ENCODE measurements around the gene OTUD4.
"Not testable (repeated sequence)": the region's sequence is repeated elsewhere in the genome, so short reads cannot be mapped to it uniquely, and the experiment has no call there.

Gene OTUD4

DNA sequence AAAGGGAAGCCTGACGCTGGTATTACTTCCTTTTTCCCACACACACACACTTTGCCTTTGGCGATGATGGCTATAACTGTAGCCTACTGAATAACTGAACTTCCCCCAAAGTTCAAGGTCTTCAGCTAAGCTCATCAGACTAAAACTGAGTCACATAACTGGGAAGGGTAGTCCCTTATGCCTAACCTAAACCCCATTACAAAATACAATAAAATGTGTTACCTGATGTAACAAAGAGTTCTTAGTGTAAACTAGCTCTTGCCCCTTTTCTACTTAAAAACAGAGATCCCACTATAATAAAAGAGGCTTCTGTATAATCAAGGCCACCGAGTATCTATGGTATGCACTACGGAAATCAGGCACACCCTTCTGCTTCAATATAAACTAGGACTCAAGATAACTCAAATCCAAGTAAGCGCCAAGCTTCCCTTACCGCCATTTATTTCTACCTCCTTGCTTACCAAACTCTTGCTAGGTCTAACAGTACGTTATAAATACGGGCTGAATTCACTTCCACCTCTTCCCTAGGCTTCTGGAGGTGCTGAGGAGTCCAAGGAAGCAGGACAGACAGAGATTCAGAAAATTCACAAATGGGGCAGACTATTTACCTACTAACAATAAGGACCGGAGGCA is 2.4 kb downstream of the OTUD4 start:
- no peak for DNase-seq

DNA sequence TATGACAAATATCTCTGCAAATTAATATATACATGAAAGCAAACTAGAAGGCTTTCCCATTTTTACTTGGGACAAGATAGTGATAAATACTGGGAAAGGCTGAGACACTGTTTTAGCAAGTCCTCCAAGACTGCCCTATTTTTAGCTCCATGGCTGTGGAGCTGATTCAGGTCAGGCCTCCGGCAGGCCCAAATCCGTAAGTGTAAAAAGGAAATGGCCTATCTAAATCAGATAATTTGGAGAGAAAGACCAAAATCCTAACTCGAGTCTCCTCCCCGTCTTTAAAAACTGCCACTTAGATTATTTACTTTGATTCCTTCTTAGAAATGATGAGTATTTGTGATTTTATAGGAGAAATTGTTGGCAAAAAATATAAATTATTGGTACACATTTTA is 2.9 kb downstream of the OTUD4 start:
- DNase-seq, result no peak

DNA sequence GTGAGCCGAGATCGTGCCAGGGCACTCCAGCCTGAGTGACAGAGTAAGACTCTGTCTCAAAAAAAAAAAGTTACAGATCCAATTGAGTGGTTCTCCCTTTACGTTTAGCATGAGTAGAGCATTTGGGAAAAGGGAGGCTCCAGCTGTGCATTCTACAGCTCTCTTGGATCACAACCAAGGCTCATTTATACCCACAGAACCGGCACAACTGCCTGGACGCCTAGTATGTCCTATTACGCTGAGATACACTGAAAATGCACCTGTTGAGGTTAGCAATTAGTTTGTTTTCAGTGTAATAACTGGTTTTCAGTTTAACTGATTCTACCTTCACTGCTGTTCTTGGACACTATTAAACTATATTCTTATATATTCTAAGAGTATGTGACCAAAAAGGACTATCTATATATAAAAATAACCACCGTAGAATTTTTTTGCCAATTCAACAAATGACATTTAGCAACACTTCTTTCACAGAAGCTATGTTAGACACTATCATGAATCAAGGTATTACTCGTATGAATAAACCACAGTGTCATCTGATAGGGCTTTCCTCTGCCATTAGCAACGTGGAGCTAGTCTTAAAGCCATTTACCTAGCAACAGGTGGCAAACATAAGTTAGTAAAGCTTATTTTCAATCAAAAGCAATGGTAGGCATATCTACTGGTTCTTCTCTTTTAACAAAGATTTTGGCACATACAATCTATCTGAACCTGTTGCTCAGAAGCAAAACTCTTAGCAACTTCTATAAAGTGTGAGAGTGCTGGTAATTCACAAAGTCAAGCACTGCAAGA is 3.6 kb downstream of the OTUD4 start:
- DNase-seq, result no peak

DNA sequence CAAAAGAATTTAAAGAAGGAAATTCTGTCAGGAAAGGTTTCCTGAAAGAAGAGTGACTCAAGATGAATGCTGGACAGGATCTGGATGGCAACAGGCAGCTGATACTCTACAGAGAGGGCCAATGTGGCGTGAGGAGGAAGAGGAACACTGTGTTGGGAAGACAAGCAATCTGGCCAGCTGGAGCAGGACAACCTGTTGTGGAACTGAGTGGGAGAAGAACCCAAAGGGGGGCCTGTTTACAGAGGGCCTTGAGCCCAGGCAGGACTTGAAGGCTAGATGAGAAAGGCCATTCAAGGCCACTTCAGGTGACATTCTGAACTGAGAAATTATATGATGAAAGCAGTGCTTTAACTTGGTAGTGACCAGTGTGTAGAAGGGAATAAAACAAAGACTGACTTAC is 8.5 kb downstream of the OTUD4 start:
- DNase-seq, result no peak

DNA sequence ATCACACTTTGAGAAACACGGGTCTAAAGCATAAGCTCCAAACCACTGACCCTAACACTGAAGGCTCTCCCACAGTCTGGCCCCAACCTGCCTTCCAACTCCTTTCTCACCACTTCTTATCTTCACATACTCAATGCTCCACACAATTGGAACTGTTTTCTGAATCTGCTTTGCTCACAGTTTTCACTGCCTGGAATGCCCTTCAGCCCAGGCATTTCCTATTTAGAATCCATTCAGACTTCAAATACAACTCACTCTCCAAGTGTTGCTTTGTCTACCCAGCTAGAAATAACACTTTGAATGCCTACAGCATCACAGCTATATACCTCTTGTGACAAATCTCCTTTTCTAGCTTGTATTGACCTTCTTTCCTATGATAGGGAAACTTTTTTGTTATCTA is 10.2 kb downstream of the OTUD4 start:
- DNase-seq, result no peak

DNA sequence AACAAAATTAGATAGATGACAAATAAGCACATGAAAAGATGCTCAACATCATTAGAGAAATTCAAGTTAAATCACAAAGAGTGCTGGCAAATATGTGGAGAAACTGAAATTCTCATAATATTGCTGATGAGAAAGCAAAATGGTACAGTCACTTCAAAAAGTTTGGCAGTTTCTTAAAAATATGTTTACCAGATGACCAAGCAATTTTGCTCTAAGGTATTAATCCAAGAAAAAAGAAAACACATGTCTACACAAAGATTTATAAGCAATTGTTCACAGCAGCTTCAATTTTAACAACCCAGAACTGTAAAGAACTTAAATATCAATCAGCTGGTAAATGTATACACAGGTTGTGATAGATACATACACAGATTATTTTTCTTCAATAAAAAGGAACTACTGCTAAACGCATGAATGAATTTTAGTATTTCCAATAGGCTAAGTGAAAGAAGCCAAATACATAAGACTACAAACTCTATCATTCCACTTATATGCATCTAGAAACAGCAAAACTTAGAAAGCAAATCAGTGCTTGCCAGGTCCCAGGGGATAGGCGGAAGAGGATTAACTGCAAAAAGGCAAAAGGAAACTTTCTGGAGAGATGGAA is 11.7 kb downstream of the OTUD4 start:
- no peak for DNase-seq

DNA sequence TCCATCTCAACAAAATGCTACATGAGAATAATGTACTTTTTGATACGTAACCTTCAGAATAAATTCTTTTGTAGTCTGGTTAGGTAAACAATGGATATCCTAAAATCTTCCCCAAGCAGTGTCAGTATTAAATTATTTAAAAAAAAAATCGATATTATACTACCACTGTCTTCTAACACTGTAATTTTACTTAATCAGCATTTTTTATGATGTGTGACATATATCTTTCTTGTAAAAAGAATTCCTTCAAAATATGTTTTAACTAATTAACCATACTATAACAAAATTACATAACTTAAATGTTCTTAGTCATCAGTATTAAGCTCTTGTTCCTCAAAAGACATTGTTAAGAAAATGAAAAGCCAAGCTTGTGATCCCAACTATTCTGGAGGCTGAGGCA is 12.5 kb downstream of the OTUD4 start:
- no peak for DNase-seq

DNA sequence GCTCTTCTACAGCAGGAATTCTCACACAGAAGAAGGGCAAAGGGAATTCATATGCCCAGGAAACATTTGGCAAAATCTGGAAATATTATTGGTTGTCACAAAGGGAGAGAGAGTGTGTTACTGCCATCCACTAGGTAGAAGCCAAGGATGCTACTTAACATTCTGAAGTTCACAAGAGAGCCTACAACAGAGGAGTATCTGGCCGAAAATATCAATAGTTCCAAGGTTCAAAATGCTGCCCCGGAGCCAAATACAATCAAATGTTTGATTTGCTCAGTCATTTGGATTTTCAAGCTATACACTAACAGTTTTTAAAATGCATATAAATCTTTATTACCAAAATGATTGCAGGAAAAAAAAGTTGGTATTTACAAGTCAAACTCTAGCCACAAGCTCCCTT is 18.8 kb downstream of the OTUD4 start:
- no peak for DNase-seq

DNA sequence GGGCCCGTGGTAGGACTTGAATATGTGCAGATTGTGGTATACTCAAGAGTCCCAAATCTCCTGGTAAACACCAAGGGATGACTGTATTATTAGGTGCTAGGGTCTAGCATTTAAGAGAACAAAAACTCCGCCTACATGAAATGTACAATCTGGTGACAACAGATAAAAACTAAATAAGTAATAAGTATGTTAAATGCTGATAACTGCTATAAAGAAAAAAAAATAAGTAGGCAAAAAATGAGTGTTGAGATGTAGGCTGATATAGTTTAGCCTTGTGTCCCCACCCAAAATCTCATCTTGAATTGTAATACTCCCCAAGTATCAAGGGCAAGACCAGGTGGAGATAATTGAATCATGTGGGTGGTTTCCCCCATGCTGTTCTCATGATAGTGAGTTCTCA is 23.4 kb downstream of the OTUD4 start:
- no peak for DNase-seq

DNA sequence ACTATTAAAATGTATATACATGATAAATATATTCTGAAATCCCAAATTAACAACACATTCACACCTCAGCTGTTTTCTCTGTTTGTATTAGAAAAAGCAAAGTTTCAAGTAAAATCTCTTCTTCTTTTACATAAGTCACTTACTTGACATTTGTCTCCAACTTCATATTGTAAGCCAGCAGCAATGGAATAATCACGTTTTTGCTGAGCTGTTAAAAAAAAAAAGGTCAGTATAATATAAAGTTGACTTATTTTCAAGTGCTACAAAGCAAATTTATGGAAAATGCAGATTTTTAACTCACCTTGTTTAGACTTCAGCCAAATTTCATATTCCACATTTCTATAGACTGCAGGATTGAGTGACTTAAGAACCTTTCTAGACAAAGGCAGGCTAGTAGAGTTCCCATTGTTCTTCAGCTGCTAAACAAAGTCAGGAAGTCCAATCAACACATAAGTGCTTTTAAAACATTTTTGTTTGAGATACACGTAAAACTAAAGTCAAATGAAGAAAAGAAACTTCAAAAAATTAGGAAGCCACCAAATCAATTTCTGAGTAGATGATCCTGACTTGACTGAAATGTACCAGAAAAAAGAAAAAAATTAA is 25.0 kb downstream of the OTUD4 start:
- no peak for DNase-seq

DNA sequence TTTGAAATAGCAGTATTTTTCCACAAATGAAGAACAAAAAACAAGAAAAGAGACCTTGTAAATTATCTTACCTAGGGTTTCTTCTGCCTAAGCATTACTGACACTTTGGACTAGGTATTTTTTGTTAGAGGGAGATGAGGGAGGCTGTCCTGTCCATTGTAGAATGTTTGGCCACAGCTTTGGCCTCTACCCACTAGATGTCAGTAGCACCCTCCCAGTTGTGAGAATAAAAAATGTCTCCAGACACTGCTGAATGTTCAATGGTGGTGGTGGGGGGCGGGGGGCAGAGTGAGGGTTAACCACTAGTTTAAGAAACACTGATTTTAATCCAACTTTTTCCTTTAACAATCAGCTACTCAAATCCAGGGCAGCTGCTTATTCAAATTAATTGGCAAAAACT is 25.8 kb downstream of the OTUD4 start:
- DNase-seq, result no peak

DNA sequence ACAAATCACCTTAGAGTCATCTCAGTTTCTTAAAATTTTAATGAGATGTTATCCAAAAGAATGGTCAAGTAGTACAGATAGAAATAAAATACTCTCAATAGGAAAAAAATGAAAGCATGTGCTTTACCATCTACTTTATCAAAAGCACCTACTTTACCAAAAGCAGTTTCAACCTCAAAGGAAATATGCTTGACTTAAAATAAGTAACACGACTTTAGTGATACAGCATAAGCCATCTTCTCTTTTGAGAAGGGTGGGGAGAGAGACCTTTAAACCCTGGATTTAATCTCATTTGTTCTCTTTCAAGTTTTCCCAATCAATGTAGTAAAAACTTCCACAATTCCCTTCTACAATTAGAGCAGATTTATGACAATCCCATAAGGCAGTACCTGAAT is 26.5 kb downstream of the OTUD4 start:
- DNase-seq, result no peak

DNA sequence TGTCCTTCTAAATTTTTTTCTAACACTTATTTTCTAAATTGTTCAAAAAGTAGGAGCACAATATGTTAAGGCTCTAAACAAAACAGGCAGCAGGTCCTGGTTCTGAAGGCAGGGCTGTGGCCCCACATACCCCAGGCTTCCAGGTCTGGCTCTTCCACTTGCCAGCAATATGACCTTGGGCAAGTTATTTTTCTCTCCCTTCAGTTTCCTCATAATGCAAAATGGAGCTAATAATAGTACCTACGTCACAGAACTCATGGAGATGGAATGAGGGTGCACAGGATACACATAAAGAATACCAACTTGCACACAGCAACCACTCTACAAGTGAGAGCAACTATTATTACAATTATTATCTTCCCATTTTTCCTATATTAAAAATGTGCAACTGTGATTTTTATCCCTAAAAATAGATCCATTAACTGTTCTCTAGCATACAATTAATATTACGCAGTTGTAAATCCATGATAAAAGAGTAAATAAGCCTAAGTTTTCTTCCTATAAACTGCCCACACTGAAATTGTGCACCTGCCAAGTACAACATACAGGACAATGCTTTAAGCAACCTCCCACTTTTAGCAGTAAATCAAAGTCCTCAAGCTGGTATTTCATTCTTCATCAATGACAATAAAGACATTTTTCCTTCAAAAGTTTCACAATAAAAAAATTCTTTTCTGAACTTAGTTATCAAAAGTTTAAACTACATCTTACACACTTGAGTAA is 27.0 kb downstream of the OTUD4 start:
- DNase-seq, result no peak

DNA sequence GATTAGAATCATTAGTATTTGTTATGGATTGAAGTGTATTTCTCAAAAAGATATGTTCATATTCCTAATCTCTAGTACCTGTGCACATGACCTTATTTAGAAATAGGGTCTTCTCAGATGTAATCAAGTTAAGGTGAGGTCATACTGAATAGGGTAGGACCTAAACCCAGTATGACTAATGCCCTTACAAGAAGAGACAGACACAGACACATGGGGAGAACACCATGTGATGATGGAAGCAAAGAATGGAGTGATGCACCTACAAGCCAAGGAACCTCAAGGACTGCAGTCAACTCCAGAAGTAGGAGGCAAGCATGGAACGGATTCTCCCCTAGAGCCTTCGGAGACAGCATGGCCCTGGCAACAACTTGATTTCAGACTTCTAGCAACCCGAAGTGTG is 31.4 kb downstream of the OTUD4 start:
- no peak for DNase-seq

DNA sequence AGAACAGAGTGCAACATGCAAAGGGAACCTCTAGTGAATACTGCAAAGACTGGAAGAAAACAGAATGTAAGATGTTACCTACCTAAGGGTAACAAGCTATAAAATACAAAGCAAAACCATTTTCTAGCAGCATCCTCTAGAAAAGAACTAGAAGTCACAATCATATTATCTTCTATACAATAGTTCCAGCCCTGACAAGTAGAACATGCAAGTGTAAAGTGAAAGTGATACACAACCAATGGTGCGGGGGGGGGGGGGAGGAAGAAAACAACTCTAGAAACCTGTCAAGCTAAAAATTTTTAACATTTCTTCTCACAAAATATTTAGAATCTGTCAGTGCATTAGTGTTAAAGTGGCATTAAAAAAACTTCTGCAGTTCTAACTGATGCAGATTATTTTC is 44.2 kb downstream of the OTUD4 start:
- DNase-seq, result not testable (repeated sequence)

DNA sequence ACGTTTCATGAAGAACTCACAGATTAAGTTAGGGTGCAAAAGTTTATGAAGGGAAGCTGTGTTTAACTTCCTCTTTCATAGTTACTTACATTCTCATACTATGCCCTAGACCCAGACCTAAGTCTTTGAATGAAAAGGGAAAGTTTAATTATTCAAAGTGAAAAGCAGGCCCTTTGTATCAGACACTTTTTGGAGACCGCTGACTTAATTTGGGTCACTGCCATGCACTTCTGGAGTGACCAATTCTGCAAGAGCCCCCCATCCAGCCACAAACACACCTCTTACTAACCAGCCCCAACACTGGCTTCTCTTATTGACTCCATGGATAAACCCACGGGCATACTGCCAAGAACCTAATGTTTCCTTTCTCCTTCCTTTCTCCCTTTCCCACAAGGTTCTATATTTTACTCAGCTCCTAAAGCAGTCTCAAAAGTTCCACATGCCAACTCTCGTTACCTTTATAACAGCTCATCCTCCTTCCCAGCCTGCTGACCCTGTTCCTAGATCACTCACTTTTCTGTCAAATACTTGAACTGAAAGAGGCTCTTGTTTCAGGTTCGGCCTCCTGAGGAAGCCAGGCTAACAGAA is 47.8 kb downstream of the OTUD4 start:
- DNase-seq, result no peak

DNA sequence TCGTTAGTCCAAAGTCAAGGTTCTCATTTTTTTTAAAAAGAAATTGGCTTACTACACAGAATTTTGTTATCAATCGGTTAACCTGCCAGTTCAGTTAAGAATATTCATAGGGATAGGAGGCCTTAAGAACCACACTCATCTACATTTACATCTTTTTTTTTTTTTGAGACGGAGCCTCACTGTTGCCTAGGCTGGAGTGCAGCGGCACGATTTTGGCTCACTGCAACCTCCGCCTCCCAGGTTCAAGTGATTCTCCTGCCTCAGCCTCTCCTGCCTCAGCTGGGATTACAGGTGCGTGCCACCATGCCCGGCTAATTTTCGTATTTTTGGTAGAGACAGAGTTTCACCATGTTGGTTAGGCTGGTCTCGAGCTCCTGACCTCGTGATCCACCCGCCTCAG is 48.5 kb downstream of the OTUD4 start:
- DNase-seq, result no peak

DNA sequence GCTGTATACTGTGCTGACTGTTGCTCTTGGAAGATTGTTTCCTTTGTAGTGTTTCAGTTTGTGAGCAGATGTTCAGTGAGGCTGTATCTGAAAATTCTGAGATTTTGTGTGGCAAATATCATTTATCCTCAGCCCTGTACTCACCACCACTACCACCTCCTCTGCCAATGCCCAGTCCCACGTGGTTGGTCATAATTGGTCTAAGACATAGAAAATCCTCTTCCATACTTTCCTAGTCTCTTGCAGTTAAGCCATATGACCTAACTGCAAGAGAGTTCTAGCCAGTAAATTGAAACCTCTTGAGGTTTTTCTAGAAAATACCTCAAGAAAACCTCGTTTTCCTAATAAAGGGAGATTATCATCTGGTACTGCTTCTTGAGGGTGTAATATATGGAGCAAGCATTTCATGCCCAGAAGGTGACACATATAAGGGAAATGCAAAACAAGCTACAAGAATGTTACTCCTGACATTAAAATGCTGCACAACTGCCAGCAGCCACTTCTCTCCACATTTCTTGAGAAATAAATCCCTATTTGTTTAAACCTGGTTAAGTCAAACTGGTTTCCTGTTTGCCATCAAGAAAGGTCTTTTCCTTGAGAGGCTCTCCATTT is 49.5 kb downstream of the OTUD4 start:
- DNase-seq, result no peak

DNA sequence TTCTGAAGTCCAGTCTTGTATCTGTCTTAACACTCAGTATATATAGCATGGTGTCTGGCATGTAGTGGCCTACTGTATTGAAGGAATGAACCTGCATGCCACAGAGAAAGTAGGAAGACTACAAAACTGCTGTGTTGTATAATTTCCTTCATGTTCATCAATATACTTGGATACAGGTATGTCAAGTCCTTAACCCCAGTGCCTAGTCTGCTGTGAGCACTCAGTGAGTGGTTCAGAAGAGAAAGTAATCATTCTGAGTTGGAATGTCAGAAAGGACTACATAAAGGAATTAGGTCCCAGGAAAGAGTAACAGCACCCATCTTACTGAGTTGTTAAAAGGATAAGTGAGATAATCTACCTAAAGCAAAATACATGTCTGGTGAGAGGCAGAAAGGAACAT is 50.3 kb downstream of the OTUD4 start:
- no peak for DNase-seq

DNA sequence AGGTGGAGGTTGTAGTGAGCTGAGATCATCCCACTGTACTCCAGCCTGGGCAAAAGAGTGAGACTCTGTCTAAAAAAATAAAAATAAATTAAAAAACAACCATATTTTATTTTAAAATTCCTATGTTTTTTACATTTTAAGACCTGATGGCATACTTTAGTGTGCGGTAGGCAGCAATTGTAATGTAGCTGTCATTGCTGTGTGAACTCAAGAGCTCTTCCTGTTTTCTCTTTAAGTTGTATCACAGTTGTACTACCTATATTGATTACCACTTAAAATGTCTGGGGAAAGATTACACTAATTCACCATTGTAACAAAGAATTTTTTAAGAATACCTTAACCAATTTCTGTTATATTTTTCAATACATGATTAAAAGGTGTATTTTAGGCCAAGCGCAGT is 55.0 kb downstream of the OTUD4 start:
- no peak for DNase-seq

DNA sequence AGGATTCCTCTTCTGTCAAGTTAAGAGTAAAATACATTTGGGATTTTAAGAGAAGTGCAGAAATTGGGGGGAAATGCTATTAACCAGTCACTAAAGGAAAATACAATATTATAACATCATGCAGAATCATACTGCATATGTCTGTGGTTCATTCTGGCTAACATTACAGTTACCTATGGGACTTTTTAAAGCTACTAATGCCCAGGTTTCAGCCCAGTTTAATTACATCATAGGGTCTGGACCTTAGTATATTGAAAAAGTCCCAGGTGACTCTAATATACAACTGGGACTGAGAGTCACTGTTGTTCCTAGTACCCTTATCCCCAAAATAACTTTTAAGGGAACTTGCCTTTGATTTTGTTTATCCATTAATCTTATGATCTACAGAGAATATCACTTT is 72.3 kb downstream of the OTUD4 start:
- DNase-seq, result no peak

DNA sequence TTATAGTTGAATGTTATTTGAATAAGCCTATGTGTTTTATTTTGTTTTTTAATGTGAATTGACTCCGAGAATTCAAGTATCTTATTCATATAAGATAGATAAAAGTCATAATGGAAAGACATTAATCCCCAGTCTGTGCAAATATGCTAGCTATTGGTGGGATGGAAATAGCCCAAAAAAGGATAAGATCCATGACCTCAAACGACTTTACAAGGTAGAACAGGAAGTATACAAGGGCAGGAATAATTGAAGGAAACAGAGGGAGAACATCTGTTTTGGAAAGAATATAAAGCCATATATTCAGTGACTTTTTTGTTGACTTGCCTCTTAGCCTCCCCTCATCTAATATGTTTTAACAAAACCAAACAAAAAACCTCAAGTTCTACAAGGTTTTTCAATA is 73.3 kb downstream of the OTUD4 start:
- DNase-seq, result no peak

DNA sequence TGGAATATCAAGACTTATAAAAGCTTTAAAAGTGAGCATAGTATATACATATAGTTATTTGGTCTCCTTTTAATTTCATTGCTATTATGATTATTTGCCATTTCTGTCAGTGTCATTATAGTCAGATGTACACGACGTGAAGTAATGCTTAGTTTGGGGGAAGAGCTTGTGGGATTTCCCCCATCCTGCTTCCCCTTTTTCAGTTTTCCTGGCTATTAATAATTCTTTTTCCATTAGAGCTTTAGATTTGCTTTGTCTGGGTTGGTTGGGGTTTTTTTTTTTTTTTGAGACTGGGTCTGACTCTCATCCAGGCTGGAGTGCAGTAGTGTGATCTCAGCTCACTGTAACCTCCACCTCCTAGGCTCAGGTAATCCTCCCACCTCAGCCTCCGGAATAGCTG is 76.9 kb downstream of the OTUD4 start:
- no peak for DNase-seq

All from stimulated activated CD4-positive, alpha-beta T cell treated with anti-CD3 and anti-CD28 coated beads, Interleukin-2, amount 100 ng/mL, for 48 hours (primary cell).